DND-41 (cell line): Measurements from ENCODE around the gene PLPPR4.

ENCODE experiments used
- ATAC-seq: fragments of 200-7000 bp; cut with Tn5 transposase; 3 replicates; pipeline ENCODE4 v1.9.1; 2021; ENCODE audit warnings: low read depth; ENCODE audit not compliant: insufficient read depth
- DNase-seq: peaks from one replicate; pipeline ENCODE4 v3.0.0-alpha.2; 2020
- H2AFZ ChIP-seq: 2 replicates; pipeline ENCODE4 v1.6.0; 2012; ENCODE audit warnings: low read depth, low read length
- H3K27ac ChIP-seq: 2 replicates; pipeline ENCODE4 v1.5.1; 2012; ENCODE audit warnings: low read length, inconsistent platforms
- H3K27me3 ChIP-seq: fragments of 200-600 bp; sonication (generic); 2 replicates; pipeline ENCODE4 v1.6.0; 2012; ENCODE audit warnings: low read length, mild to moderate bottlenecking, inconsistent platforms; ENCODE audit not compliant: insufficient read depth, poor library complexity
- H3K36me3 ChIP-seq: 2 replicates; pipeline ENCODE4 v1.5.1; 2012; ENCODE audit warnings: low read length, inconsistent platforms; ENCODE audit not compliant: insufficient read depth
- H3K4me1 ChIP-seq: 2 replicates; pipeline ENCODE4 v1.5.1; 2012; ENCODE audit warnings: mild to moderate bottlenecking, low read length; ENCODE audit not compliant: insufficient read depth
- H3K4me2 ChIP-seq: 2 replicates; pipeline ENCODE4 v1.6.0; 2012; ENCODE audit warnings: mild to moderate bottlenecking, moderate library complexity, low read length, inconsistent platforms; ENCODE audit not compliant: insufficient read depth
- H3K4me3 ChIP-seq, 2 experiments: fragments of 200-600 bp in 1 of 2; shearing (Covaris generic) in 1 of 2; 2 replicates each; pipeline ENCODE4 v1.5.1; 2012 to 2016; ENCODE audit warnings: inconsistent platforms in 2 of 2, low read length in 2 of 2, mild to moderate bottlenecking in 2 of 2, low read depth in 1 of 2, moderate library complexity in 1 of 2
- H3K79me2 ChIP-seq: 2 replicates; pipeline ENCODE4 v1.6.0; 2012; ENCODE audit warnings: low read length, inconsistent platforms; ENCODE audit not compliant: insufficient read depth
- H3K9ac ChIP-seq: 2 replicates; pipeline ENCODE4 v1.6.0; 2012; ENCODE audit warnings: low read depth, mild to moderate bottlenecking, inconsistent platforms, low read length, moderate library complexity
- H3K9me3 ChIP-seq: 2 replicates; pipeline ENCODE4 v1.5.1; 2012; ENCODE audit warnings: low read length, moderate library complexity, mild to moderate bottlenecking, inconsistent platforms; ENCODE audit not compliant: insufficient read depth, severe bottlenecking
- H4K20me1 ChIP-seq: 2 replicates; pipeline ENCODE4 v1.6.0; 2012; ENCODE audit warnings: low read length; ENCODE audit not compliant: insufficient read depth
- EZH2 ChIP-seq: IDR thresholded peaks from 3 replicates; pipeline ENCODE4 v1.6.1; 2012; ENCODE audit warnings: borderline replicate concordance, low read depth, mild to moderate bottlenecking, moderate library complexity, low read length, inconsistent platforms; ENCODE audit not compliant: severe bottlenecking
- TF ChIP-seq, protein P1 (sequence below): IDR thresholded peaks from 2 replicates; pipeline ENCODE4 v1.5.1; 2012; ENCODE audit warnings: borderline replicate concordance, low read length, moderate library complexity, mild to moderate bottlenecking; ENCODE audit not compliant: poor library complexity, severe bottlenecking; ENCODE audit errors: extremely low read depth

PLPPR4 gene

DNA sequence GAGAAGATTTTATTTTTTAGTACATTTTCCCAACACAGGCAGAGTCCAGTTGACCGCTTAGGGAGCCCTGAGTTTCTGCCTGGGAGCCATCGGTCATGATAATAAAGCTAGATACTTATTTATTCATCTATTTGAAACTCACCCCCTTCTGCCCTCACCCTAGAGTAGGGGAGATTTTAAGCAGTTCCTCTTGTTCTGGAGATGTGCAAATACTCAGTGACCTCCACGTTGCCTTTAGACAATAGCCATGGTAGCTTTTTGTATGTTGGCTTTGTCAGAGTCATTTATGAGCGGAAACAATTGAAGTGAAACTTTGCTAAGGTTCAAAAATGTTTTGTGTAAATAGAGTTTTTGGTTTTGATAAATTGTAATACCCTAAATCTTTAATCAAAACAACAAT lies 45.7 kb upstream of the PLPPR4 start:
- no peak for DNase-seq
- Histone ChIP-seq H3K4me2 (no peak overlapping the region), H4K20me1 (no peaks in the 10 kb centered on the region), H3K79me2 (no peaks in the 10 kb centered on the region), H3K4me1 (no peaks in the 10 kb centered on the region), H3K27ac (no peak overlapping the region), H2AFZ (no peak overlapping the region), H3K9ac (no peak overlapping the region), H3K9me3 (no peaks in the 10 kb centered on the region), H3K4me3 (no peak overlapping the region), H3K36me3 (no peaks in the 10 kb centered on the region), H3K27me3 (no peaks in the 10 kb centered on the region)
- TF ChIP-seq, protein P1, sequence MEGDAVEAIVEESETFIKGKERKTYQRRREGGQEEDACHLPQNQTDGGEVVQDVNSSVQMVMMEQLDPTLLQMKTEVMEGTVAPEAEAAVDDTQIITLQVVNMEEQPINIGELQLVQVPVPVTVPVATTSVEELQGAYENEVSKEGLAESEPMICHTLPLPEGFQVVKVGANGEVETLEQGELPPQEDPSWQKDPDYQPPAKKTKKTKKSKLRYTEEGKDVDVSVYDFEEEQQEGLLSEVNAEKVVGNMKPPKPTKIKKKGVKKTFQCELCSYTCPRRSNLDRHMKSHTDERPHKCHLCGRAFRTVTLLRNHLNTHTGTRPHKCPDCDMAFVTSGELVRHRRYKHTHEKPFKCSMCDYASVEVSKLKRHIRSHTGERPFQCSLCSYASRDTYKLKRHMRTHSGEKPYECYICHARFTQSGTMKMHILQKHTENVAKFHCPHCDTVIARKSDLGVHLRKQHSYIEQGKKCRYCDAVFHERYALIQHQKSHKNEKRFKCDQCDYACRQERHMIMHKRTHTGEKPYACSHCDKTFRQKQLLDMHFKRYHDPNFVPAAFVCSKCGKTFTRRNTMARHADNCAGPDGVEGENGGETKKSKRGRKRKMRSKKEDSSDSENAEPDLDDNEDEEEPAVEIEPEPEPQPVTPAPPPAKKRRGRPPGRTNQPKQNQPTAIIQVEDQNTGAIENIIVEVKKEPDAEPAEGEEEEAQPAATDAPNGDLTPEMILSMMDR, result no peak
- no peak for ATAC-seq

DNA sequence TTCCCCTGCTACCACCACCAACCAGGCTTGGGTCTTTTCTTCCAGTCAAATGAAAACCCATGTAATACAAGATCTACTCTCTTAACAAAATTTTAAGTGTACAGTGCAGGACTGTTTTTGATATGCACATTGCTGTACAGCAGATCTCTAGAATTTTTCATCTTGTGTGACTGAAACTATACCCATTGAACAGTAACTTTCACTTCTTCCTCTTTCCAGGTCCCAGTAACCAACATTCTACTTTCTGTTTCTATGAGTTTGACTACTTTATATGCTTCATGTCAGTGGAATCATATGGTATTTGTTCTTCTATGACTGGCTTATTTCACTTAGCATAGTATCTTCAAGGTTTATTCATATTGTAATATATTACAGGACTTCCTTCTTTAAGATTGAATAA lies 45.3 kb upstream of the PLPPR4 start:
- H4K20me1 ChIP-seq, result no peaks in the 10 kb centered on the region
- no peaks in the 10 kb centered on the region for H3K9me3 ChIP-seq
- TF ChIP-seq EZH2, result no peak
- TF ChIP-seq, protein P1, result no peak
- no peaks in the 10 kb centered on the region for H3K79me2 ChIP-seq
- H3K9ac ChIP-seq, result no peak overlapping the region
- no peak overlapping the region for H3K4me2 ChIP-seq
- no peaks in the 10 kb centered on the region for H3K27me3 ChIP-seq
- no peak overlapping the region for H3K4me3 ChIP-seq
- H3K4me1 ChIP-seq, result no peaks in the 10 kb centered on the region
- H3K36me3 ChIP-seq, result no peaks in the 10 kb centered on the region
- no peak overlapping the region for H3K27ac ChIP-seq
- ATAC-seq (no peak), DNase-seq (no peak)
- H2AFZ ChIP-seq, result no peak overlapping the region

DNA sequence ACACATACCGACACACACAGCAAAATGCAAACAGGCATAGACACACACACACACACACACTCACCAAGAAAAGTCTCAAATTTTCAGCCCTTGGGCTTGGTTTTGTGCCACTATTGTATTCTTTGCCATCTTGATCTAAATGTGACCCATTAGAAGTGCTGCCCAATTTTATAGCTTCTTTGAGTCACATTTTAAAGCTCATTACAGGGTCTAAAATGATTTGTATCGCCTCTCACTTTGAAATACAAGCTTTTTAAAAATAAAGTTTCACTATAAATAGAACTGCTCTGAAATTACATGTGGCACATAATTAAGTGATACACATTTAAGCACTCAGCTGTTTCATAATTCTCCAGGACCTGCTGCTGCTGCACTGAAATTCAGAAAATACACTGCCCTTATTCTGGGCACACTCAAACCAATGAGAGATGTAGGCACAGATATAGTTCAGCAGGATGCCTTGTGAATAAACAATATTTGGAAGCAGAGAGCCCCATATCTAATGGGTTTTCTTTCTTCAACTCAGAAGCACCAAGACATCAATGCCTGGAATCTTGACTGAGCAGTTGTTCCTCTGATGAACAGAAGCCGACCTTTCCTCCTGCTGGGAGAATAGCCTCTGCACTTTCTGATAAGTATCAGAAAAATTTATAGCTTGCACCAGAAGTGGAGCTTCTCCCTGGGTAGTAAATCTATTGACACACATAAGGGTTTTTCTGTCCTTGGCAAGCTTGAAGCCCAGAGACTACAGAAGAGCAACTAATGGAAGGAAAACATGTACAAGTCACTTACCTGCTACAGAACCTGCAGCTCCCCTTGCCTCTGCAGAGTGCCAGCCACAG lies 37.0 kb upstream of the PLPPR4 start:
- H3K4me3 ChIP-seq, result no peak overlapping the region
- no peak overlapping the region for H3K27ac ChIP-seq
- DNase-seq (no peak), ATAC-seq (no peak)
- H2AFZ ChIP-seq, result no peak overlapping the region
- no peaks in the 10 kb centered on the region for H3K36me3 ChIP-seq
- no peaks in the 10 kb centered on the region for H3K4me1 ChIP-seq
- H3K9me3 ChIP-seq, result no peaks in the 10 kb centered on the region
- H4K20me1 ChIP-seq, result no peaks in the 10 kb centered on the region
- no peaks in the 10 kb centered on the region for H3K27me3 ChIP-seq
- no peak overlapping the region for H3K4me2 ChIP-seq
- H3K79me2 ChIP-seq, result no peaks in the 10 kb centered on the region
- TF ChIP-seq EZH2, result no peak
- TF ChIP-seq, protein P1, result no peak
- H3K9ac ChIP-seq, result no peak overlapping the region
